Stimulated activated effector memory CD8-positive, alpha-beta T cell treated with anti-CD3 and anti-CD28 coated beads, Interleukin-12 subunit alpha, Interleukin-12 subunit beta, amount 100 ng/mL, for 72 hours (primary cell): ENCODE results near the gene TESK2.
A peak's percentile ranks its signal among the peaks of the same experiment; 100 is the strongest.
"Not testable (repeated sequence)": the region's sequence is repeated elsewhere in the genome, so short reads cannot be mapped to it uniquely, and the experiment has no call there.

ENCODE experiments used
- ATAC-seq: fragments of 150-1000 bp; cut with Tn5 transposase; 2 replicates; pipeline ENCODE4 v1.10.0; 2021
- DNase-seq, 2 donors: peaks; one replicate each; pipeline ENCODE4 v3.0.0; 2021 to 2022; ENCODE audit warnings: low spot score in 2 of 2
- H3K27ac Mint-ChIP-seq: one replicate; pipeline ENCODE4 v1.8.0; 2022; ENCODE audit warnings: mild to moderate bottlenecking, mixed read lengths
- H3K36me3 Mint-ChIP-seq: one replicate; pipeline ENCODE4 v1.8.0; 2022; ENCODE audit warnings: mild to moderate bottlenecking, mixed read lengths
- H3K4me1 Mint-ChIP-seq: one replicate; pipeline ENCODE4 v1.8.0; 2022; ENCODE audit warnings: mixed read lengths
- H3K4me3 Mint-ChIP-seq: one replicate; pipeline ENCODE4 v1.8.0; 2022; ENCODE audit warnings: mild to moderate bottlenecking, mixed read lengths
- H3K9me3 Mint-ChIP-seq: one replicate; pipeline ENCODE4 v1.8.0; 2022; ENCODE audit warnings: mixed read lengths

Gene TESK2, protein sequence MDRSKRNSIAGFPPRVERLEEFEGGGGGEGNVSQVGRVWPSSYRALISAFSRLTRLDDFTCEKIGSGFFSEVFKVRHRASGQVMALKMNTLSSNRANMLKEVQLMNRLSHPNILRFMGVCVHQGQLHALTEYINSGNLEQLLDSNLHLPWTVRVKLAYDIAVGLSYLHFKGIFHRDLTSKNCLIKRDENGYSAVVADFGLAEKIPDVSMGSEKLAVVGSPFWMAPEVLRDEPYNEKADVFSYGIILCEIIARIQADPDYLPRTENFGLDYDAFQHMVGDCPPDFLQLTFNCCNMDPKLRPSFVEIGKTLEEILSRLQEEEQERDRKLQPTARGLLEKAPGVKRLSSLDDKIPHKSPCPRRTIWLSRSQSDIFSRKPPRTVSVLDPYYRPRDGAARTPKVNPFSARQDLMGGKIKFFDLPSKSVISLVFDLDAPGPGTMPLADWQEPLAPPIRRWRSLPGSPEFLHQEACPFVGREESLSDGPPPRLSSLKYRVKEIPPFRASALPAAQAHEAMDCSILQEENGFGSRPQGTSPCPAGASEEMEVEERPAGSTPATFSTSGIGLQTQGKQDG

DNA sequence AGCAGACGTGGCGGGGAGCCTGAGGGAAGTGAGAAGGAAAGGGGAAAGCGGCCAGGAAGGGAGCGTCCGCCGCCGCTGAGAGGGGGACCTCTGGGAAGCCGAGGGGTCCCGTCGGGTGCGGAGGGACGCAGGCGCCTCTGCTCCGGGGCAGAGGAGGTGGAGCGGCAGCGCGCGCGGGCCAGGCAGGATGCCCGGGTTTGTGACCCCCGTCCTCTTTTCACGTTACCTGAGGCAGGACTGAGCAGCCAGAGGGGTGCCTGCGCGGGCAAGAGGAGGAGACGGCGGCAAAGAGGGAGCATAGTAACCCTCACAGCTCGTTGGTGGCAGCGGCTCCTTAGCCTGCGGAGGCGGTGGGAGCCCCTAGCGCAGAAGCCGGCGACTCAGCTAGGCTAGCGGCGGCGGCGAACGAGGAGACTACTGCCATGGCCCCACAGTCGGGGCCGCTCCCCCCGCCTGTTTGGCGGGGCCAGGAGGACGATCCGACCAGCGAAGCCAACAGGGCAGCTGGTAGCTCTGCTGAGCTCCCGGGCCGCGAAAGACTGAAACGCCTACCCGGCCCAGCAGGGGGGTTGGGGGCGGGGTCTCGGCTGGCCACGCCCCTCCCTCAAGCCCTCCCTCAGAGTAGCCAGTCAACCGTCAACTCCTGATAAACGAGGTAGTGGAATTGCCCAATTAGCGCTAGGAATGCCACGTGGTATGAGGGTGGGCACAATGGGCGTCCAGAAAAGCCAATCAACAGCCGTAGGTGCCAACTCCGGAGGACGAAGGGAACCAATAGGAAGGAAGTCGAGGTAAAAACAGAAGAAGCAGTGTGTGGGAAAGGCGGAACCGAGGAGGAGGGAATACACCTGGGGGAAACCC, at the start of gene TESK2:
TESK2 (minus strand) TSS at position 538 of the 861 bp plus-strand sequence. CDS start 33,378 bp downstream, outside the sequence.
- Mint-ChIP-seq H3K27ac (no peak within 1 kb of the TSS), H3K4me3 (no peak within 1 kb of the TSS), H3K36me3 (no peaks in the 10 kb centered on the region), H3K9me3 (no peaks in the 10 kb centered on the region), H3K4me1 (no peaks in the 10 kb centered on the region)
- DNase-seq = peak; percentile 90 to 97
- ATAC-seq = peak; percentile 93

DNA sequence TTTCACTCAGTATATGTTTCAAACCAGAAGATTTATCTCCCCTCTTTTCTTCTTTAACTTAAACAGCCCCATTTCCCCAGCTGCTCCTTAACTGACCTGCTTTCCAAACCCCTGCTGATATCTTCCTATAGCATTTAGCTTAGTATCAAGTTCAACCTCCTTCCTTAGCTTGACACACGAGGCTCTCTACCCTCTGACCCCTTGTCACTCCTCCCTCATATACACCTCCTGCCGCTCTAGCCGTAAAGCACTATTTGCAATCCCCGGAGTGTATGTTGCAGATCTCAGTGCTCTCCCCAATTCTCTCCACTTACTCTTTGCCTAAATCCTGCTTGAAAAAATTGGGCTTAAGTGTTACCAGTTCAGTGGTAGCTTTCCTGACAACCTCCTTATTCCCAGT, 45.9 kb upstream of the TESK2 start:
- Mint-ChIP-seq H3K4me1 (peaks cover 18% of the 10 kb centered on the region), H3K36me3 (peaks cover 6% of the 10 kb centered on the region), H3K27ac (no peak overlapping the region), H3K9me3 (no peaks in the 10 kb centered on the region), H3K4me3 (no peak overlapping the region)
- ATAC-seq (no peak), DNase-seq (no peak)

DNA sequence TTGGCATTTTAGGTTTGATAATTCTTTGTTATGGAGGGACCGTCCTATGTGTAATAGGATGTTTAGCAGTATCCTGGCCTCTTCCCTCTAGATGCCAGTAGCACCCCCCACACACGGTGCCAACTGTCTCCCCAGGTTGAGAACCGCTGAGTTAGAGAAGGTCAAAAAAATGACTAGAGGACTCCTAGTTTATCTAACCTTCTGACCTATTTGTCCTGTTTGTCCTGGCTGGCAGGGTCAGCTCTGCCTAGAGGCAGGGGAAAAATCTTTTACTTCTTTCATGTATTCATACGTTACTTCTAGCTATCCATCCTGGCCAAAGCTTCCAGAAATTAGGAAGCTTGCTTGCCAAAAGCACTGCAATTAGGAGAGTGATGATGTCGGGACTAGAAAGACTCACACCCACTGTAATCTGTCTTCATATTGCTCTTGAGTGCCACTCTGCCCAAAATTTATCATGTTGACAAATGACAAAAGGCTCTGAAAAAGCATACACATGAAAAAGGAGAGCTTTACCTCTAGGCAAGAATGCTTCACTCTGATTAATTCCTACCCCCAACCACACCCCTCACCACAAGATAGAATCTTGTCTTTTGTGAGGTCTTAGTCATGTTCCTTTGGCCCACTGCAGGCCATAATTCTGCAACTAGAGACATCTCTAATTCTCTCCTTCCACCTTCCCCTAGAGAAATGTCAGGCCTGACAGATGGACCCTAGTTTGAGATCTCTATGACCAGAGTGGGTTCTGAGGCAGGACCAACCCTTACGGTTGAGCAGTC, 45.2 kb upstream of the TESK2 start:
- ATAC-seq (peak; percentile 97), DNase-seq (no peak)
- Mint-ChIP-seq H3K36me3 (peaks cover under 1% of the 10 kb centered on the region), H3K9me3 (no peaks in the 10 kb centered on the region), H3K4me1 (peaks cover 18% of the 10 kb centered on the region), H3K4me3 (no peak overlapping the region), H3K27ac (peak overlapping the region; percentile 72)

DNA sequence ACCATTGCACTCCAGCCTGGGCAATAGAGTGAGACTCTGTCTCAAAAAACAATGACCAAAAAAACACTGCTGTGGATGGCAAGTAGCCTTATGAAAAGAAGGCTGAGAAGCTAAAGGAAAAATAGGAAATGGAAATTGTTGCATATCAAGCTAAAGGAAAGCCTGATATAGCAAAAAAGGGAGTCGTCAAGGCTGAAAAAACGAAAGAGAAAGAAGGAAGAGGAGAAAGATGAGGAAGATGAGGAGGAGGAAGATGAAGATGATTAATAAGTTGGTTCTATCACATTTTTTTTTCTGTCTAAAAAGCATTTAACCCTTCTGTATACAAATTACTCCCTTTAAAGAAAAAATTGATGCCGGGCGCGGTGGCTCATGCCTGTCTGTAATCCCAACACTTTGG, 40.9 kb upstream of the TESK2 start:
- H3K27ac Mint-ChIP-seq = peak overlapping the region; percentile 26
- H3K36me3 Mint-ChIP-seq = no peaks in the 10 kb centered on the region
- H3K9me3 Mint-ChIP-seq = no peaks in the 10 kb centered on the region
- no peak for ATAC-seq
- peaks cover 13% of the 10 kb centered on the region for H3K4me1 Mint-ChIP-seq
- DNase-seq = no peak
- H3K4me3 Mint-ChIP-seq = no peak overlapping the region

DNA sequence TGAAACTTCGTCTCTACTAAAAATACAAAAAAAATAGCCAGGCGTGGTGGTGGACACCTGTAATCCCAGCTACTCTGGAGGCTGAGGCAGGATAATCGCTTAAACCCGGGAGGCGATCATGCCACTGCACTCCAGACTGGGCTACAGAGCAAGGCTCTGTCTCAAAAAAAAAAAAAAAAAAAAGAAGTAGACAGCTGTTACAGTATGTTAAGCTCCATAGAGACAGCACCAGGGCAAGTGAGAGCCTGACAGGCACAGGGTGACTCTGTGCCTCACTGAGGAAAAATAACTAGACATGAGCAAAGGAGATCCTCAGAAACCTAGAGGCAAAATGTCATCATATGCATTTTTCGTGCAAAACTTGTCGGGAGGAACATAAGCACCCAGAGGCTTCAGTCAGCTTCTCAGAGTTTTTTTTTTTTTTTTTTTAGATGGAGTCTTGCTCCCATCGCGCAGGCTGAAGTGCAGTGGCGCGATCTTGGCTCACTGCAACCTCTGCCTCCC, 39.7 kb upstream of the TESK2 start:
- Mint-ChIP-seq H3K27ac (no peak overlapping the region), H3K4me1 (peaks cover 1% of the 10 kb centered on the region), H3K4me3 (no peak overlapping the region), H3K36me3 (no peaks in the 10 kb centered on the region), H3K9me3 (no peaks in the 10 kb centered on the region)
- no peak for ATAC-seq
- no peak for DNase-seq

DNA sequence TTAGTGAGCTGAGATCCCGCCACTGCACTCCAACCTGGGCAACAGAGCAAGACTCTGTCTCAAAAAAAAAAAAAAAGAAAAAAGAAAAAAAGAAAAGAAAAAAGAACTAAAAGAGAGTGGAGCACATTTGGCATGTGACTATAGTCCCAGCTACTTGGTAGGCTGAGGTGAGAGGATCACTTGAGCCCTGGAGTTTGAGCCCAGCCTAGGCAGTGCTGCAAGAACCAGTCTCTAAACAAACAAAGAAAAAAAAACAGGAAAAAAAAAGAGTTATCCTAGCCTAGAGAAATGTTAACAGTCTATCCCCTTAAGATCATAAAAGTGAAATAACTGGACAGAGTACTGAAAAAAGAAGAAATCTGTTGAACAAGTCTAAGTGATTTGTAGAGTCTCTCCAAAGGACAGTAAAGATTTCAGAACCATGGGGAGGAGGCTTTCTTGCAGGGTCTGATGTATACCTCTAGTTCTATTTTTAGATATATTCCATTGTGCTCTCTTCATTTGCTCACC, 35.2 kb upstream of the TESK2 start:
- no peak overlapping the region for H3K27ac Mint-ChIP-seq
- H3K4me3 Mint-ChIP-seq = no peak overlapping the region
- DNase-seq = no peak
- H3K9me3 Mint-ChIP-seq = no peaks in the 10 kb centered on the region
- H3K4me1 Mint-ChIP-seq = peaks cover 24% of the 10 kb centered on the region
- H3K36me3 Mint-ChIP-seq = peaks cover 13% of the 10 kb centered on the region
- no peak for ATAC-seq

DNA sequence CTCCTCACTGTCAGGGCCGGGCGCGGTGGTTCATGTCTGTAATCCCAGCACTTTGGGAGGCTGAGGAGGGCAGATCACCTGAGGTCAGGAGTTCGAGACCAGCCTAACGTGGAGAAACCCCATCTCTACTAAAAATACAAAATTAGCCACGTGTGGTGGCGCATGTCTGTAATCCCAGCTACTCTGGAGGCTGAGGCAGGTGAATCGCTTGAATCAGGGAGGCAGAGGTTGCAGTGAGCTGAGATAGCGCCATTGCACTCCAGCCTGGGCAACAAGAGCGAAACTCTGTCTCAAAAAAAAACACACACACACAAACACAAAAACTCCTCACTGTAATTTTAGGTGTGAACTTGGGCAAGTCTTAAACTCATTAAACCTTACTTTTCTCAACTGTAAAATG, 33.0 kb upstream of the TESK2 start:
- not testable (repeated sequence) for H3K9me3 Mint-ChIP-seq, ATAC-seq, H3K4me3 Mint-ChIP-seq, DNase-seq, H3K27ac Mint-ChIP-seq
- peaks cover 31% of the 10 kb centered on the region for H3K4me1 Mint-ChIP-seq
- peaks cover 35% of the 10 kb centered on the region for H3K36me3 Mint-ChIP-seq

DNA sequence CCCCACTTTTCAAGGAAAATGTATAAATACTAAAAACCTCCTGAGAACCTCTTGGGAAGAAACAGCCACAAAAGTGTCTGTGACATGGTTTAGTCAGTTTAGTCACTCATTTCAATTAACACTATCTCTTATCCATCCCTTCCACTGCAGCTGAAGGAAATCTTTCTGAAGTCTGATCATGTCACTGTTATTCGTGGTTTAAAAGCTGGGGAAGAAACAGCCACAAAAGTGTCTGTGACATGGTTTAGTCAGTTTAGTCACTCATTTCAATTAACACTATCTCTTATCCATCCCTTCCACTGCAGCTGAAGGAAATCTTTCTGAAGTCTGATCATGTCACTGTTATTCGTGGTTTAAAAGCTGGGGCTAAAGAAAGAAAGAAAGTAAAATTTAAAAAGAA, 32.6 kb upstream of the TESK2 start:
- H3K9me3 Mint-ChIP-seq, DNase-seq: not testable (repeated sequence)
- Mint-ChIP-seq H3K36me3 (peaks cover 40% of the 10 kb centered on the region), H3K4me1 (peaks cover 35% of the 10 kb centered on the region), H3K4me3 (peak overlapping the region; percentile 96), H3K27ac (peak overlapping the region; percentile 97)
- peak; percentile 27 for ATAC-seq

DNA sequence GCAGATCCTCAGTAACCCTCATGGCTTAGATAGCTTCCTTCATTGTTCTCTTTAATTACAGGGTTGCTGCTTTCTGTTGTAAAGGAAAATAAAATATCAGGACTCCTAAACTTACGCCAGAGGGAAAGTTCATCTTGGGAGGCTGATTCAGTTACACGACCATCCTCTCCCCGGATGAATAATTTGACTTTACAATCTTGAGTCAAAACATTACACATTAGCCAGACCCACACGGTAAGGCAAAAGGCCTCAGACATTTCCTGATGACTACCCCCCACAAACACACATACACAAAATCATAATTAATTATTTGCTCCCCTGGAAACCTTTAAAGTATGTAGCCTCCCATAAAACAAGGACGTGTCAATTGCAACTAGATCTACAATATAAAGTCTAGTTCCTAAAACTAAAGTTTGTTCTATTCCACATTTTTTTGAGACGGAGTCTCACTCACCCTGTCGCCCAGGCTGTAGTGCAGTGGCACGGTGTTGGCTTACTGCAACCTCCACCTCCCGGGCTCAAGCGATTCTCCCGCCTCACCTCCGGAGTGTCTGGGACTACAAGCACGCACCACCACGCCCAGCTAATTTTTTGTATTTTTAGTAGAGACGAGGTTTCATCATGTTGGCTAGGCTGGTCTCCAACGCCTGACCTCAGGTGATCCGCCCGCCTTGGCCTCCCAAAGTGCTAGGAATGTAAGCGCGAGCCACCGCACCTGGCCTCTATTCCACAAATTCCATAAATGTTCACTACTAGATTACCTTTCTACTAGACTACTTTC, 31.6 kb upstream of the TESK2 start:
- Mint-ChIP-seq H3K9me3 (no peaks in the 10 kb centered on the region), H3K27ac (peak overlapping the region; percentile 97), H3K36me3 (peaks cover 50% of the 10 kb centered on the region), H3K4me1 (peaks cover 37% of the 10 kb centered on the region), H3K4me3 (peak overlapping the region; percentile 96)
- peak; percentile 72 for ATAC-seq
- no peak for DNase-seq

DNA sequence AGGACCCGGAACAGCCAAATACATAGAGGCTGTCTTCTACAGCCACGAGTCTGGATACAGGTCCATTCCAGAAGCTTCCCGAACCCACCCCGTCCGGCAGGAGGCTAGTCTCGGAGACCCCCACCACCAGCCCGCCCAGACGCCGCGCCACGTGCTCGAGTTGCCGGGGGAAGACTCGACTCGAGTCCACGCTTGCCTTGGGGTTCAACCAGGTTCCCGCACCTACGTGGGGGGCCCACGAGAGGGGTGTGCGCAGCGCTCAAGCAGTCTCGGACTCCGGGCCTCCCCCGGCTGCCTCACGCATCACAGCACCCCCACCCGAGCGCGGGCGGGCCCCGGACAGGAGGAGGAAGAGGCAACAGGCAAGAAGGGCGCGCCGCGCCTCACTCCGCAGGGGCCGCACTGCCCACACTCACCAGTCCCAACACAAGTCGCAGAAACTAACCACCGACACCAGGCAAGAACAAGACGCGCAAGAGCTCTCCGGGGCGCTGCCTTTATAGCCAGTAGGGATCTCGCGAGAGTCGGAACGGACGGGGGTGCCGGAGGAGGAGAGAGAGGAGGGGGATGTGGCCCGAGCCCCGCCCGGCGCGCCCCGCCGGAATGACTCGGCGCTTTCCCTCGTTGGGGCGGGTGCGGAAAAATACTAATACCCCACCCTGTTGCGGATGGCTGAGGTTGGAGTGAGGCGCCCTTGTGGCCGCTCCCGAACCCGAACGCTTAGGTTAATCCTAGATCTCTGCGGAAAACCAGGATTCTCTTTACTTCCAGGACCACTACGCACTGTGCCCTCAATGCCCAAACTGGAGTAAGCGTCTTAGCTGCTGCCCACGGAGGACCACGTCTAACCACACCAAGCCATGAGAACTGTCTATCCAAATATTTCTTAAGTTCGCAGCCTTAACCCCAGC, 30.7 kb upstream of the TESK2 start, which contains the start of gene PRDX1:
PRDX1 (minus strand) TSS at position 472 of the 911 bp plus-strand sequence. CDS start 2,841 bp downstream, outside the sequence.
- H3K4me1 Mint-ChIP-seq = peaks cover 37% of the 10 kb centered on the region
- ATAC-seq (peak; percentile 89), DNase-seq (peak; percentile 99 to 100)
- H3K36me3 Mint-ChIP-seq = peaks cover 58% of the 10 kb centered on the region
- peak within 1 kb of the TSS; percentile 96 for H3K4me3 Mint-ChIP-seq
- H3K27ac Mint-ChIP-seq = peak within 1 kb of the TSS; percentile 97
- no peaks in the 10 kb centered on the region for H3K9me3 Mint-ChIP-seq

DNA sequence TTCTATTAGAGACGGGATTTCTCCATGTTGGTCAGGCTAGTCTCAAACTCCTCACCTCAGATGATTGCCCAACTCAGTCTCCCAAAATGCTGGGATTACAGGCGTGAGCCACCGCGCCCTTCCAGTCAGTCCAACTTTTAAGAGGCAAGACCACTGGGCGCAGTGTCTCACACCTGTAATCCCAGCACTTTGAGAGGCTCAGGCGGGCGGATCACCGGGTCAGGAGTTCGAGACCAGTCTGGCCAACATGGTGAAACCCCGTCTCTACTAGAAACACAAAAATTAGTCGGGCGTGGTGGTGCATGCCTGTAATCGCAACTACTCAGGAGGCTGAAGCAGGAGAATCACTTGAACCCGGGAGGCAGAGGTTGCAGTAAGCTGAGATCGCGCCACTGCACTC, 28.8 kb upstream of the TESK2 start:
- Mint-ChIP-seq H3K27ac (peak overlapping the region; percentile 97), H3K36me3 (peaks cover 77% of the 10 kb centered on the region), H3K4me3 (peak overlapping the region; percentile 96), H3K4me1 (peaks cover 44% of the 10 kb centered on the region)
- DNase-seq, H3K9me3 Mint-ChIP-seq, ATAC-seq: not testable (repeated sequence)

DNA sequence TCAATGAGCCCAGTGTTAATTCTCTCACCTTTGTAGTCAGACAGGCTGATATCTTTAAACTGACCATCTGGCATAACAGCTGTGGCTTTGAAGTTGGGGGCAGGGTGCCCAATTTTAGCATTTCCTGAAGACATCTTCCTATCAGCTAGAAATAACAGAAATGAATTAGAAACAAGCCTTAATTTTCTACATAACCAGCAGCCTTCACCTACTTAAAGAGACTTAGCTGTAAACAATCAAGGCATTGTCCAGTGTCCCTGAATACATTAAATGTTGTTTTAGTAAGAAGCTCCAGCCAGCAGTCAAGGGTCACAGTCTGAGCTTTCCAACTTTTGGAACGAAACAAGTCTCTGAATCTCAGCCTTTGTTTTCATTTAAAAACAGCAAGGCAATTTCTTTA, 27.9 kb upstream of the TESK2 start:
- Mint-ChIP-seq H3K9me3 (no peaks in the 10 kb centered on the region), H3K4me1 (peaks cover 44% of the 10 kb centered on the region), H3K27ac (peak overlapping the region; percentile 40), H3K36me3 (peaks cover 86% of the 10 kb centered on the region), H3K4me3 (peak overlapping the region; percentile 96)
- DNase-seq (no peak), ATAC-seq (no peak)

DNA sequence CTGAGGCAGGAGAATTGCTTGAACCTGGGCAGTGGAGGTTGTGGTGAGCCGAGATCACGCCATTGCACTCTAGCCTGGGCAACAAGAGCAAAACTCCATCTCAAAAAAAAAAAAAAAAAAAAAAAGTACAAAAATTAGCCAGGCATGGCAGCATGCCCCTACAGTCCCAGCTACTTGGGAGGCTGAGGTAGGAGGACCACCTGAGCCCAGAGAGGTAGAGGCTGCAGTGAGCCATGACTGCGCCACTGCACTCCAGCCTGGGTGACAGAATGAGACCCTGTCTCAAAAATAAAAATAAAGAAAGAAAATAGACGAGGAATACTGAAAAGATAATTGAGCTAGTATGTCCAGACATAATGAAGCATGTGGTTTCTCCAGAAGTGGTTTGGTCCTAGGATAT, 27.4 kb upstream of the TESK2 start:
- peak overlapping the region; percentile 96 for H3K4me3 Mint-ChIP-seq
- peaks cover 91% of the 10 kb centered on the region for H3K36me3 Mint-ChIP-seq
- DNase-seq, H3K9me3 Mint-ChIP-seq, ATAC-seq: not testable (repeated sequence)
- H3K4me1 Mint-ChIP-seq = peaks cover 39% of the 10 kb centered on the region
- H3K27ac Mint-ChIP-seq = peak overlapping the region; percentile 40
